Mesendoderm (in vitro differentiated cells): ENCODE data around the gene PHB1.

Experiments
- DNase-seq: peaks from one replicate; pipeline ENCODE4 v3.0.0; 2013
- H2AK5ac ChIP-seq: 2 replicates; pipeline ENCODE4 v1.6.1; 2013; ENCODE audit warnings: low read length, inconsistent platforms
- H2BK120ac ChIP-seq: 2 replicates; pipeline ENCODE4 v1.6.1; 2013; ENCODE audit warnings: low read depth, mild to moderate bottlenecking, low read length, moderate library complexity, mixed read lengths
- H2BK15ac ChIP-seq: replicated peaks from 2 replicates; pipeline ENCODE4 v1.6.1; 2013; ENCODE audit warnings: low read depth, mild to moderate bottlenecking, moderate library complexity
- H2BK5ac ChIP-seq: 2 replicates; pipeline ENCODE4 v1.6.1; 2013; ENCODE audit warnings: low read length, inconsistent platforms
- H3K18ac ChIP-seq: 2 replicates; pipeline ENCODE4 v1.6.1; 2013; ENCODE audit warnings: mild to moderate bottlenecking, low read length, mixed read lengths
- H3K23ac ChIP-seq: one replicate; pipeline ENCODE4 v1.6.1; 2013; ENCODE audit warnings: low read length
- H3K27ac ChIP-seq: 2 replicates; pipeline ENCODE4 v1.5.1; 2013; ENCODE audit warnings: low read depth, mild to moderate bottlenecking, inconsistent platforms, low read length, moderate library complexity
- H3K27me3 ChIP-seq: 2 replicates; pipeline ENCODE4 v1.6.1; 2013; ENCODE audit warnings: low read length, control low read depth, mild to moderate bottlenecking, inconsistent platforms; ENCODE audit not compliant: insufficient read depth, poor library complexity
- H3K36me3 ChIP-seq: 2 replicates; pipeline ENCODE4 v1.6.1; 2013; ENCODE audit warnings: low read length, inconsistent platforms; ENCODE audit not compliant: control insufficient read depth, insufficient read depth
- H3K4ac ChIP-seq: one replicate; pipeline ENCODE4 v1.6.1; 2013; ENCODE audit warnings: low read depth, mild to moderate bottlenecking, low read length, moderate library complexity
- H3K4me1 ChIP-seq: 2 replicates; pipeline ENCODE4 v1.6.1; 2013; ENCODE audit warnings: low read depth, low read length, inconsistent platforms; ENCODE audit not compliant: control insufficient read depth
- H3K4me2 ChIP-seq: 2 replicates; pipeline ENCODE4 v1.6.1; 2013; ENCODE audit warnings: low read length
- H3K4me3 ChIP-seq: 2 replicates; pipeline ENCODE4 v1.5.1; 2013; ENCODE audit warnings: mild to moderate bottlenecking, low read length
- H3K56ac ChIP-seq: one replicate; pipeline ENCODE4 v1.6.1; 2013; ENCODE audit warnings: low read length
- H3K79me1 ChIP-seq: 2 replicates; pipeline ENCODE4 v1.6.1; 2013; ENCODE audit warnings: low read length, inconsistent platforms
- H3K79me2 ChIP-seq: 2 replicates; pipeline ENCODE4 v1.6.1; 2013; ENCODE audit warnings: mild to moderate bottlenecking, low read length; ENCODE audit not compliant: control insufficient read depth, insufficient read depth
- H3K9ac ChIP-seq: 2 replicates; pipeline ENCODE4 v1.6.1; 2013; ENCODE audit warnings: low read length, inconsistent platforms
- H4K5ac ChIP-seq: one replicate; pipeline ENCODE4 v1.6.1; 2013; ENCODE audit warnings: low read length
- H4K8ac ChIP-seq: one replicate; pipeline ENCODE4 v1.6.1; 2013; ENCODE audit warnings: low read depth, mild to moderate bottlenecking, control low read depth, low read length, moderate library complexity
- WGBS: extraction: QIAGEN DNeasy Blood & Tissue Kit; methylation state at CpG from one replicate; pipeline ENCODE4 v1.1.7; 2013; ENCODE audit warnings: low lambda C conversion rate, missing lambda C conversion rate; ENCODE audit not compliant: insufficient coverage; ENCODE audit errors: extremely low coverage; 5-methylcytosine and 5-hydroxymethylcytosine counted together

Gene PHB1

GRCh38 chr17:49361902-49362722 lies 52.6 kb downstream of the PHB1 start, which contains the start of gene ZNF652:
TSS of gene ZNF652 (minus strand) at chr17:49362250. CDS start at chr17:49317725, 44,525 bp downstream.
- H3K79me2 ChIP-seq, result peaks cover 26% of the 10 kb centered on the region
- no peaks in the 10 kb centered on the region for H3K4me1 ChIP-seq
- peak within 1 kb of the TSS; percentile 91 for H4K8ac ChIP-seq
- peak within 1 kb of the TSS; percentile 79 for H3K4me2 ChIP-seq
- H4K5ac ChIP-seq, result no peak within 1 kb of the TSS
- no peaks in the 10 kb centered on the region for H3K27me3 ChIP-seq
- peak within 1 kb of the TSS; percentile 55 for H2BK120ac ChIP-seq
- WGBS, result no CpG with 5 or more reads among the region's 106 CpGs
- H3K4me3 ChIP-seq, result peak within 1 kb of the TSS; percentile 86
- H2BK5ac ChIP-seq, result peak within 1 kb of the TSS; percentile 39
- no peak within 1 kb of the TSS for H2AK5ac ChIP-seq
- H3K27ac ChIP-seq, result peak within 1 kb of the TSS; percentile 99
- peak within 1 kb of the TSS; percentile 96 for H3K18ac ChIP-seq
- H3K4ac ChIP-seq, result peak within 1 kb of the TSS; percentile 22
- peak within 1 kb of the TSS; percentile 95 for H3K9ac ChIP-seq
- peaks cover 14% of the 10 kb centered on the region for H3K79me1 ChIP-seq
- H3K36me3 ChIP-seq, result no peaks in the 10 kb centered on the region
- DNase-seq, result peak; percentile 98
- no peak within 1 kb of the TSS for H2BK15ac ChIP-seq
- peak within 1 kb of the TSS; percentile 52 for H3K23ac ChIP-seq
- H3K56ac ChIP-seq, result peak within 1 kb of the TSS; percentile 96

DNA sequence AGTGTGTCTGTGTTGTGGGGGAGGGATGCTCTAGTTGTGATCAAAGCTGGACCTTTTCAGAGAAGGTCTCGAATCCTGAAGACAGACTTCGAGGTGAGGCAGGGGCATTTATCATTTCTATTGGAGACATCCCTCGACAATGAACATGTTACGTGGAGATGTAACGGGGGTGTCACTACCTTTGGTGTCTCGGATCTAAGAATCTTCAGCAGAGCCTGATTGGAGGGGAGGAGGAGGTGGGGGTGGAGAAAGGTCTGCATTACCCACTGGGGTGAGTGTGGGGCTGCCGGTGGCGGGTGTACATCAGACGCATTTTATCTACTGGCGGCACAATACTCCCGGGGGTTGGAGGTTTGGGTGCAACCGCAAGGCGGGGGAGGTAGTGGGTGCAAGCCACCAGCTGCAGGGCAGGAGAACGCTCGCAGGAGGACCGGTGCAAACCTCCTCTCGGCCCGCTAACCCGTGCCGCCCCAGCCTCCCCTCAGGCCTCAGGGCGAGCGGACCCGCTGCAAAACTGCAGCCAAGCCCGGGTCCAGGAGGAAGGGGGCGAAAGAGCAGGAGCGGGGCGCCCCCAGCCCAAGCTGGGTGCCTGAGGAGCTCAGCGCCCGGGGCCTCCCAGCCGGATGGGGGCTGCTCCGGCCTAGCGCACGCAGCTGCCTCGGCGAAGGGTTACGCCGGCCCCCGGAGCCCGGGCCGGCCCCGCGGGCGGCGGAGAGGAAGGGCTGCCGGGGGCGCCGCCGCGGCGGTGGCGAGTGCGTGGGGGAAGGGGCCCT lies 53.4 kb downstream of the PHB1 start:
- Histone ChIP-seq H2BK5ac (peak overlapping the region; percentile 39), H3K9ac (peak overlapping the region; percentile 95), H2BK15ac (no peak overlapping the region), H3K56ac (peak overlapping the region; percentile 96), H4K5ac (no peak overlapping the region), H3K27ac (peak overlapping the region; percentile 99), H3K4me1 (no peaks in the 10 kb centered on the region), H3K23ac (peak overlapping the region; percentile 52), H3K27me3 (no peaks in the 10 kb centered on the region), H3K79me2 (peaks cover 26% of the 10 kb centered on the region), H2BK120ac (peak overlapping the region; percentile 55), H3K4me3 (peak overlapping the region; percentile 86), H3K36me3 (no peaks in the 10 kb centered on the region), H3K4ac (peak overlapping the region; percentile 22), H3K4me2 (peak overlapping the region; percentile 70), H2AK5ac (no peak overlapping the region), H3K79me1 (peaks cover 14% of the 10 kb centered on the region), H3K18ac (peak overlapping the region; percentile 96), H4K8ac (peak overlapping the region; percentile 57)
- WGBS, result no CpG with 5 or more reads among the region's 52 CpGs
- DNase-seq, result peak; percentile 61

DNA sequence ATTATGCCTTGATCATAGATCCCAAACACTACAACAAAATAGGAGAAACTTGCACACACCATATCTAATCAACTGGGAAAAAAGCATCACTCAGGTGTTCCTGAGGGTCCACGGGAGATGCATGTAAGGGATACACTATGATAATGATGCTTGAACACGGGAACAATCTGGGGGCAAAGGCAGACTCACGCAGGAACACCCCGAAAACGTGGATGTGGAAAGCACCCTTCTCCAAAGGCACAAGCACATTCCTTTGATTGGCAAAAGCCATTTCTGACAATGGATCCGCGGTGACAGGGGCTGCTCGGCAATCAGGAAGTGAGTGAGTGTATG lies 53.9 kb downstream of the PHB1 start:
- Histone ChIP-seq H3K23ac (no peak overlapping the region), H3K4me3 (peak overlapping the region; percentile 86), H4K8ac (no peak overlapping the region), H2AK5ac (no peak overlapping the region), H4K5ac (no peak overlapping the region), H3K36me3 (no peaks in the 10 kb centered on the region), H2BK120ac (no peak overlapping the region), H3K27me3 (no peaks in the 10 kb centered on the region), H3K27ac (no peak overlapping the region), H3K18ac (no peak overlapping the region), H2BK15ac (no peak overlapping the region), H3K4me1 (no peaks in the 10 kb centered on the region), H3K4ac (no peak overlapping the region), H2BK5ac (no peak overlapping the region), H3K79me2 (peaks cover 26% of the 10 kb centered on the region), H3K56ac (peak overlapping the region; percentile 96), H3K79me1 (peaks cover 14% of the 10 kb centered on the region), H3K9ac (peak overlapping the region; percentile 95), H3K4me2 (peak overlapping the region; percentile 70)
- no CpG with 5 or more reads among the region's 8 CpGs for WGBS
- no peak for DNase-seq

GRCh38 chr17:49359990-49360795 lies 54.5 kb downstream of the PHB1 start:
- Histone ChIP-seq H3K79me2 (peaks cover 26% of the 10 kb centered on the region), H2BK5ac (no peak overlapping the region), H3K36me3 (no peaks in the 10 kb centered on the region), H3K79me1 (peaks cover 14% of the 10 kb centered on the region), H3K9ac (peak overlapping the region; percentile 7), H2AK5ac (no peak overlapping the region), H4K5ac (no peak overlapping the region), H3K4me2 (peak overlapping the region; percentile 70), H3K4me1 (no peaks in the 10 kb centered on the region), H4K8ac (no peak overlapping the region), H3K18ac (no peak overlapping the region), H3K4me3 (no peak overlapping the region), H2BK120ac (no peak overlapping the region), H3K4ac (no peak overlapping the region), H3K56ac (no peak overlapping the region), H3K27ac (no peak overlapping the region), H3K27me3 (no peaks in the 10 kb centered on the region), H3K23ac (no peak overlapping the region), H2BK15ac (no peak overlapping the region)
- WGBS, result 100% methylated on average over 1 of the region's 8 CpGs
- DNase-seq, result no peak

- Histone ChIP-seq H3K27me3 (no peaks in the 10 kb centered on the region), H3K18ac (no peak overlapping the region), H2BK15ac (no peak overlapping the region), H2BK5ac (no peak overlapping the region), H4K8ac (no peak overlapping the region), H3K79me2 (peaks cover 26% of the 10 kb centered on the region), H3K4me3 (no peak overlapping the region), H3K27ac (no peak overlapping the region), H3K4ac (no peak overlapping the region), H3K9ac (no peak overlapping the region), H4K5ac (no peak overlapping the region), H3K79me1 (peaks cover 14% of the 10 kb centered on the region), H3K36me3 (no peaks in the 10 kb centered on the region), H2BK120ac (no peak overlapping the region), H2AK5ac (no peak overlapping the region), H3K4me1 (no peaks in the 10 kb centered on the region), H3K56ac (no peak overlapping the region), H3K4me2 (no peak overlapping the region), H3K23ac (no peak overlapping the region)
- DNase-seq, result no peak
- no CpG with 5 or more reads among the region's 4 CpGs for WGBS
Observed at GRCh38 chr17:49358641-49359247, 55.9 kb downstream of the PHB1 start.
